GM23338 (cell line): ENCODE results near the gene NRL. TPM values are rescaled to one million over a fixed set of nuclear protein-coding genes. Genes with fewer than 3 reads are reported as not detected.

Experiments
- ATAC-seq: fragments of 200-7000 bp; cut with Tn5 transposase; 3 replicates; pipeline ENCODE4 v1.9.1; 2020
- DNase-seq: peaks from one replicate; pipeline ENCODE4 v3.0.0-alpha.2; 2015; ENCODE audit warnings: low spot score
- H2AFZ ChIP-seq: fragments of 200-600 bp; sonication (generic); 2 replicates; pipeline ENCODE4 v1.8.0; 2016; ENCODE audit warnings: antibody characterized with exemption, mild to moderate bottlenecking, moderate library complexity
- H3F3A ChIP-seq: fragments of 200-600 bp; sonication (generic); replicated peaks from 2 replicates; pipeline ENCODE4 v1.8.0; 2017; ENCODE audit warnings: antibody characterized with exemption, mixed run types, low read depth
- H3K27ac ChIP-seq: fragments of 200-600 bp; sonication (generic); 2 replicates; pipeline ENCODE4 v1.6.1; 2016; ENCODE audit warnings: low read depth
- H3K27me3 ChIP-seq: fragments of 200-600 bp; sonication (generic); 2 replicates; pipeline ENCODE4 v1.8.0; 2016; ENCODE audit warnings: mild to moderate bottlenecking, mixed run types, moderate library complexity; ENCODE audit not compliant: insufficient read depth
- H3K36me3 ChIP-seq: fragments of 200-600 bp; sonication (generic); 2 replicates; pipeline ENCODE4 v1.8.0; 2016; ENCODE audit warnings: mild to moderate bottlenecking; ENCODE audit not compliant: insufficient read depth
- H3K4me1 ChIP-seq: fragments of 200-600 bp; sonication (generic); 2 replicates; pipeline ENCODE4 v1.8.0; 2016; ENCODE audit warnings: mild to moderate bottlenecking, moderate library complexity; ENCODE audit not compliant: insufficient read depth
- H3K4me2 ChIP-seq: fragments of 200-600 bp; sonication (generic); 2 replicates; pipeline ENCODE4 v1.7.1; 2017; ENCODE audit warnings: mixed run types
- H3K4me3 ChIP-seq: fragments of 200-600 bp; sonication (generic); 2 replicates; pipeline ENCODE4 v1.6.1; 2016; ENCODE audit warnings: mixed run types
- H3K79me2 ChIP-seq: fragments of 200-600 bp; sonication (generic); replicated peaks from 2 replicates; pipeline ENCODE4 v1.8.0; 2017; ENCODE audit warnings: mild to moderate bottlenecking; ENCODE audit not compliant: insufficient read depth
- H3K9me2 ChIP-seq: fragments of 200-600 bp; sonication (generic); 2 replicates; pipeline ENCODE4 v1.8.0; 2017; ENCODE audit not compliant: insufficient read depth
- H4K20me1 ChIP-seq: fragments of 200-600 bp; sonication (generic); replicated peaks from 2 replicates; pipeline ENCODE4 v1.8.0; 2017; ENCODE audit warnings: mild to moderate bottlenecking; ENCODE audit not compliant: insufficient read depth
- H3K27ac Mint-ChIP-seq: 2 replicates; pipeline ENCODE4 v1.8.0; 2020; ENCODE audit warnings: inconsistent platforms, mild to moderate bottlenecking, moderate library complexity, mixed read lengths
- H3K27me3 Mint-ChIP-seq: 3 replicates; pipeline ENCODE4 v1.8.0; 2022; ENCODE audit warnings: low read depth, mild to moderate bottlenecking, moderate library complexity, mixed read lengths, inconsistent platforms; ENCODE audit not compliant: insufficient read depth, poor library complexity
- H3K36me3 Mint-ChIP-seq: 3 replicates; pipeline ENCODE4 v1.8.0; 2021; ENCODE audit warnings: low read depth, mild to moderate bottlenecking, inconsistent platforms, moderate library complexity, mixed read lengths
- H3K4me1 Mint-ChIP-seq: 3 replicates; pipeline ENCODE4 v1.8.0; 2020; ENCODE audit warnings: mild to moderate bottlenecking, inconsistent platforms, mixed read lengths
- H3K4me3 Mint-ChIP-seq: 3 replicates; pipeline ENCODE4 v1.8.0; 2021; ENCODE audit warnings: moderate library complexity, mild to moderate bottlenecking, inconsistent platforms, mixed read lengths
- H3K9me3 Mint-ChIP-seq: 3 replicates; pipeline ENCODE4 v1.8.0; 2020; ENCODE audit warnings: moderate library complexity, mild to moderate bottlenecking, inconsistent platforms, mixed read lengths
- CREB1 ChIP-seq: fragments of 250-450 bp; sonication (Bioruptor Pico); IDR thresholded peaks from 2 replicates; pipeline ENCODE4 v1.5.0; 2020; ENCODE audit warnings: low read depth, mild to moderate bottlenecking, moderate library complexity
- EZH2 ChIP-seq: fragments of 200-600 bp; sonication (generic); IDR thresholded peaks from one replicate; pipeline ENCODE4 v1.8.0; 2017; ENCODE audit warnings: antibody characterized with exemption, mild to moderate bottlenecking, low read depth; ENCODE audit not compliant: unreplicated experiment
- EZH2phosphoT487 ChIP-seq: fragments of 200-600 bp; sonication (generic); IDR thresholded peaks from one replicate; pipeline ENCODE4 v1.8.1; 2018; ENCODE audit warnings: antibody characterized with exemption; ENCODE audit not compliant: unreplicated experiment
- JUNB ChIP-seq: IDR thresholded peaks from one replicate; pipeline ENCODE4 v1.6.1; 2016; ENCODE audit warnings: antibody characterized with exemption; ENCODE audit not compliant: unreplicated experiment
- NANOG ChIP-seq: IDR thresholded peaks from 2 replicates; pipeline ENCODE4 v1.6.1; 2016; ENCODE audit warnings: antibody characterized with exemption, borderline replicate concordance
- POLR2AphosphoS5 ChIP-seq: IDR thresholded peaks from 2 replicates; pipeline ENCODE4 v1.6.1; 2016; ENCODE audit warnings: antibody characterized with exemption, low read depth
- REST ChIP-seq: IDR thresholded peaks from one replicate; pipeline ENCODE4 v1.6.1; 2018; ENCODE audit warnings: antibody characterized with exemption; ENCODE audit not compliant: unreplicated experiment
- STAT1 ChIP-seq: IDR thresholded peaks from one replicate; pipeline ENCODE4 v1.6.1; 2016; ENCODE audit warnings: antibody characterized with exemption; ENCODE audit not compliant: unreplicated experiment
- ZNF114 ChIP-seq: fragments of 250-450 bp; sonication (Bioruptor Pico); IDR thresholded peaks from 2 replicates; pipeline ENCODE4 v1.5.0; 2020; ENCODE audit warnings: mild to moderate bottlenecking, moderate library complexity
- ZNF331 ChIP-seq: fragments of 250-450 bp; sonication (Bioruptor Pico); IDR thresholded peaks from 2 replicates; pipeline ENCODE4 v1.5.0; 2020; ENCODE audit warnings: low read depth, mild to moderate bottlenecking, moderate library complexity
- ZNF462 ChIP-seq: fragments of 250-450 bp; sonication (Bioruptor Pico); IDR thresholded peaks from 2 replicates; pipeline ENCODE4 v1.5.0; 2020; ENCODE audit warnings: mild to moderate bottlenecking, moderate library complexity
- polyA plus RNA-seq: library from polyadenylated mRNA; unstranded; fragments of >200 nt; fragmentation: Nextera tagmentation; extraction: Ambion mirVana; gene quantifications from 2 replicates; pipeline ENCODE4 v1.2.1, GENCODE V29; 2016
- total RNA-seq: library from RNA; depleted of rRNA; stranded (reverse); fragments of >200 nt; shearing (Covaris generic); gene quantifications from 2 replicates; pipeline ENCODE4 v1.2.3, GENCODE V29; 2014
- TF ChIP-seq, protein P1 (sequence below), 2 experiments: fragments of 200-600 bp in 1 of 2; sonication (generic) in 1 of 2; conservative IDR thresholded peaks; 2 replicates each; pipeline versions ENCODE4 v1.5.1 to v1.6.1; 2016 to 2017; ENCODE audit warnings: antibody characterized with exemption in 2 of 2, low read depth in 2 of 2, mild to moderate bottlenecking in 2 of 2, moderate library complexity in 1 of 2
- TF ChIP-seq, protein P2 (sequence below): IDR thresholded peaks from 2 replicates; pipeline ENCODE4 v1.6.1; 2016; ENCODE audit warnings: antibody characterized with exemption

Gene NRL
- total and polyA plus RNA-seq, 2 experiments from 2014 or later, result 1.8 to 2.2 TPM

GRCh38 chr14:24106672-24107271, 8.0 kb downstream of the NRL start:
- Mint-ChIP-seq H3K36me3 (peaks cover 37% of the 10 kb centered on the region), H3K27me3 (peaks cover 5% of the 10 kb centered on the region), H3K27ac (no peak overlapping the region), H3K4me3 (no peak overlapping the region), H3K9me3 (peaks cover 14% of the 10 kb centered on the region), H3K4me1 (peaks cover 3% of the 10 kb centered on the region; the same call in 2 of the 3 replicates)
- Histone ChIP-seq H3K4me2 (no peak overlapping the region), H3K9me2 (no peaks in the 10 kb centered on the region), H3K4me1 (no peaks in the 10 kb centered on the region), H3F3A (peaks cover 5% of the 10 kb centered on the region; the same call in 1 of the 2 replicates), H3K27me3 (no peaks in the 10 kb centered on the region), H2AFZ (no peak overlapping the region), H4K20me1 (no peaks in the 10 kb centered on the region), H3K79me2 (no peaks in the 10 kb centered on the region), H3K36me3 (peaks cover 23% of the 10 kb centered on the region; the same call in 1 of the 2 replicates), H3K4me3 (no peak overlapping the region), H3K27ac (no peak overlapping the region)
- DNase-seq (no peak), ATAC-seq (no peak)
- TF ChIP-seq, protein P1, sequence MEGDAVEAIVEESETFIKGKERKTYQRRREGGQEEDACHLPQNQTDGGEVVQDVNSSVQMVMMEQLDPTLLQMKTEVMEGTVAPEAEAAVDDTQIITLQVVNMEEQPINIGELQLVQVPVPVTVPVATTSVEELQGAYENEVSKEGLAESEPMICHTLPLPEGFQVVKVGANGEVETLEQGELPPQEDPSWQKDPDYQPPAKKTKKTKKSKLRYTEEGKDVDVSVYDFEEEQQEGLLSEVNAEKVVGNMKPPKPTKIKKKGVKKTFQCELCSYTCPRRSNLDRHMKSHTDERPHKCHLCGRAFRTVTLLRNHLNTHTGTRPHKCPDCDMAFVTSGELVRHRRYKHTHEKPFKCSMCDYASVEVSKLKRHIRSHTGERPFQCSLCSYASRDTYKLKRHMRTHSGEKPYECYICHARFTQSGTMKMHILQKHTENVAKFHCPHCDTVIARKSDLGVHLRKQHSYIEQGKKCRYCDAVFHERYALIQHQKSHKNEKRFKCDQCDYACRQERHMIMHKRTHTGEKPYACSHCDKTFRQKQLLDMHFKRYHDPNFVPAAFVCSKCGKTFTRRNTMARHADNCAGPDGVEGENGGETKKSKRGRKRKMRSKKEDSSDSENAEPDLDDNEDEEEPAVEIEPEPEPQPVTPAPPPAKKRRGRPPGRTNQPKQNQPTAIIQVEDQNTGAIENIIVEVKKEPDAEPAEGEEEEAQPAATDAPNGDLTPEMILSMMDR (conservative IDR thresholded peaks at IDR 0.05; ENCODE audit: low read depth in 2 of 2), result no peak
- TF ChIP-seq, protein P2, sequence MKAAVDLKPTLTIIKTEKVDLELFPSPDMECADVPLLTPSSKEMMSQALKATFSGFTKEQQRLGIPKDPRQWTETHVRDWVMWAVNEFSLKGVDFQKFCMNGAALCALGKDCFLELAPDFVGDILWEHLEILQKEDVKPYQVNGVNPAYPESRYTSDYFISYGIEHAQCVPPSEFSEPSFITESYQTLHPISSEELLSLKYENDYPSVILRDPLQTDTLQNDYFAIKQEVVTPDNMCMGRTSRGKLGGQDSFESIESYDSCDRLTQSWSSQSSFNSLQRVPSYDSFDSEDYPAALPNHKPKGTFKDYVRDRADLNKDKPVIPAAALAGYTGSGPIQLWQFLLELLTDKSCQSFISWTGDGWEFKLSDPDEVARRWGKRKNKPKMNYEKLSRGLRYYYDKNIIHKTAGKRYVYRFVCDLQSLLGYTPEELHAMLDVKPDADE, result no peak
- TF ChIP-seq CREB1 (CRISPR knock-in tag) (no peak), ZNF114 (no peak), REST (no peak), JUNB (no peak), ZNF331 (CRISPR knock-in tag) (no peak), ZNF462 (CRISPR knock-in tag) (no peak), STAT1 (no peak), POLR2AphosphoS5 (no peak), EZH2phosphoT487 (no peak), NANOG (no peak), EZH2 (no peak)
